ENCODE measurements around the gene NCAPG2.
"Not testable (repeated sequence)": the region's sequence is repeated elsewhere in the genome, so short reads cannot be mapped to it uniquely, and the experiment has no call there.

Gene NCAPG2

GRCh38 chr7:158638001-158638400, 66.6 kb downstream of the NCAPG2 start:
- no peak for DNase-seq (ENCODE audit: low read depth in 1 of 2, low spot score in 1 of 2)

DNA sequence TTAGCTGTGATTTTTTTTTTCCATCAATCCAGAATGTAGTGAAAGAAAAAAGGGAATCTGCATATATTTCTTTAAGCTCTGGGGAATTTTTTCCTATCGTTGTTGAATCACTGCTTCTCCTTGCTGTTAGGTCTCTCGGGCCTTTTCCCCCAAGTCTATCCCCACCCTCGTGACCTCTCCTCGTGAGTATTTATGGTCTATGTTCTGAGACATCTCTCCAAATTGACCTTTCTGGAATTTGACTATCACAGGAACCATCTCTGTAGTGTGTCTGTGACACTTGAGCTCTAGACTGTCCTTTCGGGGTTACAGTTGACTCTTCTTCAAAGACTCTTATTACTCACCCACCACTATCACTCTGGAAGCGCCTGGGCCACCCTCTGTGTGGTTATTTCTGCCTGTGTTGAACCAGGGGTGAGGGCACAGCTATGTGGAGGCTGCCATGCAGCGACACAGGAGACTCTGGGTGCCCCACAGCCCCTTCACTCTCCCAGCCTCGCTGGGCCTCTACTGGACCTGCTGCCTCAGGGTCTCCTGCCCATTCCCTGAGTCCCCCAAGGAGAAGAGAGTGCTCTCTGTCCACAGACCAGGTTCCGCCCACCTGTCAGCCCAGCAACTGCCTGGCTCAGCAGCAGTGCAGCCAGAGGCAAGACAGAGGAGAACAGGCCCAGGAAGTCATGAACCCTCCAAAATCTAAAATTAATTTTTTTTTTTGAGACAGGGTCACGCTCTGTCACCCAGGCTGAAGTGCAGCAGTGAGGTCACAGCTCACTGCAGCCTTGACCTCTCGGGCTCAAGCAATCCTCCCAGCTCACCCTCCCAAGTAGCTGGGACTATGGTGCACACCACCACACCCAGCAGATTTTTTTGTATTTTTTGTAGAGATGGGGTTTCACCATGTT, 71.3 kb downstream of the NCAPG2 start:
- no peak for DNase-seq (ENCODE audit: low read depth in 1 of 2, low spot score in 1 of 2)

DNA sequence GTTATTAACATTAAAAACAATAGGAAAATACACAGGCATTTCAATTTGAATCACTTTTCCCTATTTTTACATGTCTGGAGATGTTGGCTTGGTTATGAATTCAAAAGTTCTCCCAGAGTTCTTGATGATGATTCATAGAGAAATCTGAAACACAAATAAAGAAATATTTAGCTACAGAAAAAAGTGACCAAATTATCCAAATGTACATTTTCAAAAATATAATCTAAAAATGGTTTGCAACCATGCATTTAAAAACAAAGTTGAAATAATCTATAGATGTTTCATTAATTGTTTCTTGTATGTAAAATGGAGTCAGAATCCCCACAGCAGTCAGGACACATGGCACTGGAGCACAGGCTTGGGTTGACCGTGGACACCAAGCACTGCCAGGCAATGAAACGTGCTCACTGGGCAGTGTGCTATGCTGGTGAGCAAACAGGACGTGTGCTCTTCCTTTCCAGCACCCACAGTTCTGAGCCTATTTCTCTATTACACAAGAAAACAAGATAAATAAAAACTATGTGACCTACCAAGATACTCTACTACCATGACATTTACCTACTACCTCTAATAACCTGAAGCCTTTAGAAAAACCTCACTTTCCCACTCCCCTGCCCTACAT, 72.9 kb downstream of the NCAPG2 start:
- no peak for DNase-seq (ENCODE audit: low read depth in 1 of 2, low spot score in 1 of 2)

- DNase-seq (ENCODE audit: low read depth in 1 of 2, low spot score in 1 of 2): not testable (repeated sequence)
Observed at GRCh38 chr7:158626289-158626688, 78.3 kb downstream of the NCAPG2 start.

DNA sequence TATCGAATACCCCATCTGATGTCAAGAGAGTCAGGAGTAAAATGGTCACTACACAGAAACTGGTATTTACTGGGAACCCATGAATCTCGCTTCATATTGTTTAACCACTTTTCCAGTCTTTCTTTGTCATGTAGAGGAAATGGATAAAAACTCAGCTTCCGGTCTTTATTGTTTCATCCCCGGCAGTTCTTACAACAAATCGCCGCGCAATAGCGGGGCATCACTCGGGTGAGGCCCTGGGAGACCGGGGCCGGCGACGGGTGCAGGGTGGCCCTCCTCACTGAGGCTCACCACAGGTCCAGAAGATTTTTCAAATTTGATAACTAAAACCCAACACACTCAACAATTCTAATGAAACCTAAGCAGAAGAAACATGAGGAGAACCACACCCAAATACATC, 81.4 kb downstream of the NCAPG2 start:
- no peak for DNase-seq (ENCODE audit: low read depth in 1 of 2, low spot score in 1 of 2)

DNA sequence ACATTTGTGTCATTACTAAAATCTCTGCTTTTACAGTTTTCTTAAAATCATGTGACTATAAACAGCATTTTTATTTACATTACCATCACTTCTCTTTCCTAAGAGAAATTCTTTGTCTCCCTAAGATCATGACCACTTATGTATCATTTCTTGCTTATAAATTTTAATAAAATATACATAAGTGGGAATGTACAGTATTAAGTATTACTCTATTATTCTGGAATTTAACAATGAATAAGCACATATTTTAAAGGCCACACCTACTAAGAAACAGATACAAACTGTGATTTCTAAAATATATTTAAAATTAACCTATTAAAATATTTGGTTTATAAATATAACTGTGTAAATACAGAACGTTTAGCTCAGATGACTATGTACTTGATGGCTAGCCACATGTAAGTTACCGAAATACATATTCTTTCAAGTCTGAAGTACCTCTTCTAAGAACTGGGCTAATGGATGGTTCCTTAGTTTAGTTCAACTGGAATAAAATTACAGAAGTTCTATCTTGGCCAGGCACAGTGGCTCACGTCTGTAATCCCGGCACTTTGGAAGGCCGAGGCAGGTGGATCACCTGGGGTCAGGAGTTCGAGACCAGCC, 83.7 kb downstream of the NCAPG2 start:
- DNase-seq (ENCODE audit: low read depth in 1 of 2, low spot score in 1 of 2): no peak

DNA sequence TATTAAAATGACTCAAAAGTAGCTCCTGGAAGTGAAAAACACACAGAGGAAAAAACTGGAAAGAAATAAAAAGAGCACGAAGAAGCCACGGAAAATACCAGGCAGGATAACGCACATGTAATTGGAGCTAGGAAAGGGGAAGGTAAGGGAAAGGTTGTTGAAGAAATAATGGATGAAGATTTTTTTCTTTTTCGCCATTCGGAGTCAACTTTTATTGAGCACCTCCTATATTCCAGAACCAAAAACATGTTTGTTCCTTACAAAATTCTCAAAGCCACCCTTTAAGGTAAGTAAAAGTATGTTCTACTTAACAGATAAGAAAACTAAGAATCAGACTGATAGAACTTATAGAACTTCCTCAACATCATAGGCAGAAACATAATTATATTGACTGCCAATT, 84.2 kb downstream of the NCAPG2 start:
- DNase-seq (ENCODE audit: low read depth in 1 of 2, low spot score in 1 of 2): no peak

DNA sequence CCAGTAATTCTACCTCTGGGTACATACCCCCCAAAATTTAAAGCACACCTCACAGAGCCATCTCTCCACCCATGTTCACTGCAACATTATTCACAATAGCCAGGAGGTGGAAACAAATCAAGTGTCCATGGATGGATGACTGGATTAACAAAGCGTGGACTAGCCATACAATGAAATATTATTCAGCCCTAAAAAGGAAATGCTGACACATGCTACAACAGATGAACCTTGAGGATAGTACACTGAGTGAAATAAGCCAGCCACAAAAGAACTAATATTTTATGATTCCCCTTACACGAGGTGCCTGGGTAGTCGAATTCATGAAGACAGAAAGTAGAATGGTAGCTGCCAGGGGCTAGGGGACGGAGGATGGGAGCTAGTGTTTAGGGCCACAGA, 85.9 kb downstream of the NCAPG2 start:
- no peak for DNase-seq (ENCODE audit: low read depth in 1 of 2, low spot score in 1 of 2)

GRCh38 chr7:158617737-158618128, 86.9 kb downstream of the NCAPG2 start:
- DNase-seq (ENCODE audit: low read depth in 1 of 2, low spot score in 1 of 2): no peak

DNA sequence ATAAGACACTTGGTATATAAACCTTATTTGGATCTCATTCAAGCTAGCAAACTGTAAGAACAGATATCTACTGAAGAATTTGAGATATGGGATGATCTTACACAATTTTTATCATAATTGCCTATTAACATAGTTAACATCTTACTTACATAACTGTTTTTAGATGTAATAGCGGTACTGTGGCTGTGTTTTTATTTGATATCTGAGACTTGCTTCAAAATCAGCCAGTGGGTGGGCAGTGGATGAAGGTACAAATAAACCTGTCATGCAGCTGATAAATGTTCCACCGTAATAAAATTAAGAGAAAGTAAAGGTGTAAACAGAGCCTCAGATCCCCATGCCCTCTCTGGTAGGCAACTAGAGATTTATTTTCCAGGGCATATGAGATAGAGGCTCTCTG, 88.6 kb downstream of the NCAPG2 start:
- DNase-seq (ENCODE audit: low read depth in 1 of 2, low spot score in 1 of 2): no peak

DNA sequence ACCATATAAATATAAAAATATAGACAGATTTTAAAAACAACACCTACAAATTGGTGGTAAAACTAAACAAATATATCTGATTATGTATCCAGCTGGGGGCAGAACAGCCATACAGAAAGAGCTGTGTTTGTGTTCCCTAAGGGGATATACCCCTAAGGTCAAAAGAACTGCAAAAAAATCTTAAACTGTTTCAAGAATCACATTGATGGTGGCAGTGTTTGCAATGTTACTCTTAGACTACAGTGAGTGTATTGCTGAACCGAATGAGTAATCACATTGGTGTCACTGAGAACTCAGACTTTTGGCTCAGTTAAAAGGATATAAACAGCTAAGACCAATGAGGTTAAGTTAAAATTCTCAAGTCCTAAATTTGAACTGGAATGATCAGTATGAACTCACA, 89.9 kb downstream of the NCAPG2 start:
- DNase-seq (ENCODE audit: low read depth in 1 of 2, low spot score in 1 of 2): no peak

- DNase-seq (ENCODE audit: low read depth in 1 of 2, low spot score in 1 of 2): no peak
Observed at GRCh38 chr7:158613481-158613880, 91.1 kb downstream of the NCAPG2 start.

GRCh38 chr7:158612546-158612945, 92.1 kb downstream of the NCAPG2 start:
- no peak for DNase-seq (ENCODE audit: low read depth in 1 of 2, low spot score in 1 of 2)

DNA sequence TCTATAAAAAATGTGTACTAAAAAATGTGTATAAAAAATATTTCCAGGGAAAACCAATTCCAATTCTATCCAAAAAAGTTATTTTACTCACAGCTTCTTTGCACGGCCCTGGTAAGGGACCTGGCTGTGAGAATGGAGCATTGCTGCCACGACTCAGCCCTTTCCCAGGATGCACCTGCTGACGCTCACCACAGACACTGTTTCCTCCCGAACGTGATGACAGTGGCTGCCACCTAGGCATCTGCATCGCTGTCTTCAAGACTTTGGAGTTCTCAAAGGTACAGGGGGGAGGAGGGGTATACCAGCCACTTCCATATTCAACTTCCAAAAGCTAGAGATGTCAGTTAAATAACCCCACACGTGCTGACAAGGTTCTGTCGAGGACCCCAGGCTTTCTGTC, 93.1 kb downstream of the NCAPG2 start:
- no peak for DNase-seq (ENCODE audit: low read depth in 1 of 2, low spot score in 1 of 2)

- DNase-seq (ENCODE audit: low read depth in 1 of 2, low spot score in 1 of 2): no peak
Observed at GRCh38 chr7:158609313-158609974, 95.2 kb downstream of the NCAPG2 start.

DNA sequence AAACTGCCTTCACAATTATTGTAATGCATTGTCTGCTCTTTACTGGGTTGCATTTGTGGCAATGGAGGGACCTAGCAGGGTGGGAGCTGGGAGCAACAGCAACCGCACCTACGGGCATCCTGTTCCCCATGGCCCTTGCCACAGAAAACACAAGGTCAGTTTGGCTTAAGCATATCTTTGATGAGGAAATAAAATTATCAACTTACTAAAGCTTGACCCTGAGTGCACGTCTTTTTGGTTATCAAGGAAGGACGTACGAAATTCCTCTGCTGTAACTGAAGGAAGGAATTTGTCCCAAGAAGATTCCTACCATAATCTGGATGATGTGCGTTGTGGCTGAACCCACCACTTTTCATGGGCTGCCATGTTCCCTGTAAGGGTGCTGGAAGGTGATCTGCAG, 97.0 kb downstream of the NCAPG2 start:
- DNase-seq (ENCODE audit: low read depth in 1 of 2, low spot score in 1 of 2): no peak

DNA sequence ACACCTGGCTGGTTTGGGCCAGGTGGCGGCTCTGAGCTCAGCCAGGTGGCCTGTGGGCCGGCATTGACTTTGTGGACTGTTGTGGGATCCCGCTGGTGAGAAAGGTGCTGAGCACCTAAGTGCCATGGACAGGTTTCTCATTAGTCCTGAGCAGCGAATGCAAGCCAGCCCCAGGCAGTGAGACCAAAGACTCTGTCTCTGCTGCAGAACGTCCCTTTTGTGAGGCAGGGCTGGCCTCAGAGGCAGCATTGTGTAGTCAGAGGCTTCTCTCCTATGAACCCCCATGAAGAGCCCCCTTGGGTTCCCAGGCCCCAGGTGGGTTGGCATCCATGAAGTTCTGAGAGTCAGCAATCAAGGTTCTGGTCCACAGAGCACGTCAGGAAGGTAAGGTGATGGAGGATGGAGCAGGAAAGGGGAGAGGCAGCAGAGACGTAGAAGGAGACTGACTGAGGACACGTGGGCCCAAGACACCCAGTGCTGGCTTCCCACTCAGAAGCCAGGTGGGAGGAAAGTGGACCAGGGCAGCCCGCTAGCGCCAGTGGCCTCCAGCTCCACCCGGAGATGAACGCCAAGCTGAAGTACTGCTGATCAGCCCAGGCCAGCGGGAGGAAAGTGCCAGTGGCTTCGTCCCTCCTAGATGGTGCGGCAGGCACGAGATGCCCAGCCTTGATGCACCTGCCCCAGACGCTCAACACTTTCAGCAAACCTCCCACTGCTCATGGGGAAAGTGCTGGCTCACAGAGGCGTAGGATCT, 97.8 kb downstream of the NCAPG2 start:
- DNase-seq (ENCODE audit: low read depth in 1 of 2, low spot score in 1 of 2): no peak

GRCh38 chr7:158606129-158606528, 98.5 kb downstream of the NCAPG2 start:
- no peak for DNase-seq (ENCODE audit: low read depth in 1 of 2, low spot score in 1 of 2)

GRCh38 chr7:158603773-158604755, 100.5 kb downstream of the NCAPG2 start:
- no peak for DNase-seq (ENCODE audit: low read depth in 1 of 2, low spot score in 1 of 2)
